ENCODE measurements around the gene PIK3R6. TPM values are rescaled to one million over a fixed set of nuclear protein-coding genes. Genes with fewer than 3 reads are reported as not detected.

Gene PIK3R6
- total RNA-seq, 2 donors from 2014 or later: 0.81 to 6.2 TPM

DNA sequence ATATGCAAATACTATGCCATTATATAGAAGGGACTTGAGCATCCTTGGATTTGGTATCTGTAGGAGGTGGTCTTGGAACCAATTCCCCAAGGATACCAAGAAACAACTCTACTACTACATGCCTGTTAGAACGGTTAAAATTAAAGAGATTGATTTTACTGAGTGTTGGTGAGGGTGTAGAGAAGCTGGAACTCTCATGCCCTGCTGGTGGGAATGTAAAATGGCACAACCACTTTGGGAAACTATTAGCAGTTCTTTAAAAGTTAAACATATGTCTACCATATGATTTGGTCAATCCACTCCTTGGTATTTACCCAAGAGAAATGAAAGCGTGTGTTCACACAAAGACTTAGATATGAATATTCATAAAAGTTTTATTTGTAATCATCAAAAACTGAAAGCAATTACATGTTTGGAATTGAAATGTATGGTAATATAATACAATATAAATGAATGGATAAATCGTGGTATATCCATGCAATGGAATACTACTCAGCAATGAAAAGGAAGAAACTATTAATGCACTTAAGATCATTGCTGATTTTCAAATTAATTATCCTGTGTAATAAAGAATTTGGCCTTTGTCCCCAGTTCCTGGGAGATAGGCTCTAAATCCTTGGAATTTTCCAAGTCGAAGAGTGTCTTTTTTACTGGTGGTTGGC, 76.1 kb downstream of the PIK3R6 start:
- Mint-ChIP-seq H3K27ac (peak overlapping the region in 1 of 2 donors; percentile 66), H3K4me3 (no peak overlapping the region), H3K4me1 (ENCODE audit: low read depth in 2 of 2) (peaks cover 11 to 16% of the 10 kb centered on the region in 2 donors), H3K27me3 (peaks cover 0 to 11% of the 10 kb centered on the region in 2 donors), H3K9me3 (peaks cover 7% of the 10 kb centered on the region), H3K36me3 (peaks cover 4% of the 10 kb centered on the region)
- no peak for ATAC-seq
- no peak for DNase-seq (ENCODE audit: low spot score)

DNA sequence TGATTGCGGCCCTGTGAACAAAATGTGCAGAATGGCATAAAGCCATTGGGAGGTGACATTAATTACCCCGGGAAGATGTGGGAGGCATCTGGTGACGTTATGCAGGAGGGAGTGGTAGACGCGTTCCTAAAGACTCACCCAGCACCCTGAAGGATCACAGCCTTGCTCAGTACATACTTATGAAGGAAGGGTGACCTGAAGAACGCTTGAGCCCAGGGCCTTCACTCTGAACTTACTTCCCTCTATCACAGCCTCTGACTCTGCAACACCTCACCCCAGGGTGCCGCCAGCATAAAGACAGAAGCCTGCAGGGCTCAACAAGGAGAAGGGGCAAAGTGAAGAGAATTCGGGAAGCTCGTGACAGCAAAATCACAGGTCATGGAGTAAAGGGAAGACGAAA, 77.7 kb downstream of the PIK3R6 start:
- Mint-ChIP-seq H3K27me3 (peaks cover 0 to 11% of the 10 kb centered on the region in 2 donors), H3K36me3 (peaks cover 4% of the 10 kb centered on the region), H3K4me1 (ENCODE audit: low read depth in 2 of 2) (peaks cover 11 to 16% of the 10 kb centered on the region in 2 donors), H3K27ac (peak overlapping the region in 1 of 2 donors; percentile 40), H3K4me3 (no peak overlapping the region), H3K9me3 (peaks cover 7% of the 10 kb centered on the region)
- DNase-seq (ENCODE audit: low spot score) (no peak), ATAC-seq (no peak)

DNA sequence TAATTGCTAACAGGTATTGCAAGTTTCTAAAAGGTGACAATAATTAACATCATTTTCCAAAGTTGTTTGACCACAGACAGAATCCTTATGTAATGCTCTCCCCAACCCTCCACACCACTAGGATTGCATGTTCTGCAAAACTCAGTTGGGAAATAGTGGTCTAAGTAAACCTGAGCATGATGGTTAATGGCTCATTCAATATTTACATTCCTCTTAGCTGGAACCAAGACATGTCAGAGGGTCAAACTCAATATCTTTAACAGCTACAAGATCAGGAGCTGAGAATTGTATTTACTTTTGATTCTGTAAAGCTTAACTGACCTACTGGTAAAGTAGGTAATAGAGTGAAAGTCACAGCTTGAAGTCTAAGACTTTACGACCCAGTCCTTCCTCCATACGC, 78.5 kb downstream of the PIK3R6 start:
- no peak overlapping the region for H3K27ac Mint-ChIP-seq
- ATAC-seq (no peak), DNase-seq (ENCODE audit: low spot score) (no peak)
- peaks cover 4% of the 10 kb centered on the region for H3K36me3 Mint-ChIP-seq
- no peak overlapping the region for H3K4me3 Mint-ChIP-seq
- H3K9me3 Mint-ChIP-seq: peaks cover 7% of the 10 kb centered on the region
- peaks cover 0 to 11% of the 10 kb centered on the region in 2 donors for H3K27me3 Mint-ChIP-seq
- peaks cover 11 to 16% of the 10 kb centered on the region in 2 donors for H3K4me1 Mint-ChIP-seq (ENCODE audit: low read depth in 2 of 2)

DNA sequence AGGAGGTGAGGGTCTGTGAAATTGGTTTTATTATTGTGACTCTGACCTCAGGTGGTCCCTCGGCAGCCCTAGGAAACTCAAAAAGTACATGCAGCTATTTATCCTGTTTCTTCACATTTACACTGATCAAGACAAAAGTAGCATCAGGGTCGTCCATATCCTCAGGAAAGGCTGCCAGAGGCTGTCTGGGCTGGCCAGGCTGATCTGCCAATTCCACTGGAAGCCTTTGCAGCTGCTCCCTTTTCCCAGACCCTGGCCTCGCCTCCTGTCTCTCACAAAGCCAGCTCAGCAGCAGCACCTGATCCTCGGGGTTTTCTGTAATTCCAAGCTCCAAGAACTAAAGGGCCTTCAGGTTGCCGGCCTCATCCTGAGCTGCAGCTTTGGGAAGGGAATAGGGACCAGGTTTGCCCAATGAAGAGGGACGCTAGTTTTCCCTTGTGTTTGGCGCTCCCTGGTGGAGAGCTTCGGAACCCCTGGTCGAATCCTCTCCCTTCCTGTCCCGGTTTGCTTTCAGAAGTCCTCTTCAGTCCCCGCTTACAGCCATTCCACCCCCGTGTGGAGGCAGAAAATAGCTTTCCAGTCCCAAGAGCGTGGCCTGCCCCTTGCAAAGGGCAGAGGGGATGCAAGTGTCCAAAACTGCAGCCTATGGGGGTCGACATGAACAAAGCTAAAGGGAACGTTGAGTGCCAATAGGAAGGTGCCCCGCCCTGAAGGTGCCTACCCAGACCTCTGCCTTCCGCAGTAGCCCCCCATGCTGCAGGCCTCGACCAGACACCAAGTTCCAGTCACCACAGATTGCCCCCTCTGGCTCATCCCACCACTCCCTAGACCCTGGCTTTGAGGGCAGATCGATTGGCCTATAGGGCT, 81.7 kb downstream of the PIK3R6 start:
- Mint-ChIP-seq H3K4me3 (no peak overlapping the region), H3K4me1 (ENCODE audit: low read depth in 2 of 2) (peaks cover 6% of the 10 kb centered on the region in 2 donors), H3K27ac (no peak overlapping the region), H3K27me3 (peaks cover 0 to 9% of the 10 kb centered on the region in 2 donors), H3K9me3 (no peaks in the 10 kb centered on the region), H3K36me3 (no peaks in the 10 kb centered on the region)
- DNase-seq (ENCODE audit: low spot score): no peak
- ATAC-seq: peak in 1 of 2 donors; percentile 65

DNA sequence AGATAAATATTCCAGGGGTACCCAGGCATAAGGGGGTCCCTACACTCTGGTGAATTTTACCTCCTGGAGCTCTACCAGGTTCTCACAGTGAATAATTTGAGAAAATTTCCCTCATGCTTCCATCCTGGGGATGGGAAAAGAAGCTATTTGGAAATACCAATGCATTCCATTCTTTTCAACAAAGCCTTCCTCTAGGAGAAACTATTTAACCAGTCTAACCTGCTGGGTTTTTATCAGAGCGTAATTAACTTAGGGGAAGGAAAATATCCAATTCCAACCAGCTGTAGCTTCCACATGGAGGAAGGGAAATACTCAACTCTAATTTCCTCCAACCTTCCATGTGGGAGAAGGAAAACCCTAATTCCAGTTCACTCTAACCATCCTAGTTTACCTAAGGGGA, 85.3 kb downstream of the PIK3R6 start:
- Mint-ChIP-seq H3K36me3 (no peaks in the 10 kb centered on the region), H3K9me3 (no peaks in the 10 kb centered on the region), H3K4me1 (ENCODE audit: low read depth in 2 of 2) (no peaks in the 10 kb centered on the region), H3K27ac (no peak overlapping the region), H3K4me3 (no peak overlapping the region), H3K27me3 (peaks cover 10 to 19% of the 10 kb centered on the region in 2 donors)
- ATAC-seq (no peak), DNase-seq (ENCODE audit: low spot score) (no peak)

DNA sequence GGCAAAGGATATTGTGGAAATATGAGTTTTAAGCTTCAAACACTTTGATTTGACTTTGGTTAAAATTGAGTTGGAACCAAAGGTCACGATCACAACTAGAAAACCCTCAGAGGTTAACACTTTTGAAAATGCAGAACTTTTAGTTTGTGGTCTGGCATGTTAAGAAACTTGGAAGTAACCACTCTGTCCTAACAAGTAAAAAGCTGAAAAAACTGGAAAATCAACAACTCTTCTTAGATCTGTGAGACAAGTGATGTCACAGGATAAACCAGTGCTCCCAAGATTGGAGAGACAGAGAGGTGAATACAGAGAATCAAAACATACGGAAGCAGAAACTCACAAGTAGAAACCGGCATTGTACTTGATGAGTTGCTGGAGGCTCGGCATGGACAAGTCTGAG, 85.7 kb downstream of the PIK3R6 start:
- no peaks in the 10 kb centered on the region for H3K36me3 Mint-ChIP-seq
- H3K4me1 Mint-ChIP-seq (ENCODE audit: low read depth in 2 of 2): no peaks in the 10 kb centered on the region
- peaks cover 14 to 23% of the 10 kb centered on the region in 2 donors for H3K27me3 Mint-ChIP-seq
- ATAC-seq: no peak
- H3K4me3 Mint-ChIP-seq: no peak overlapping the region
- no peak for DNase-seq (ENCODE audit: low spot score)
- no peaks in the 10 kb centered on the region for H3K9me3 Mint-ChIP-seq
- no peak overlapping the region for H3K27ac Mint-ChIP-seq

DNA sequence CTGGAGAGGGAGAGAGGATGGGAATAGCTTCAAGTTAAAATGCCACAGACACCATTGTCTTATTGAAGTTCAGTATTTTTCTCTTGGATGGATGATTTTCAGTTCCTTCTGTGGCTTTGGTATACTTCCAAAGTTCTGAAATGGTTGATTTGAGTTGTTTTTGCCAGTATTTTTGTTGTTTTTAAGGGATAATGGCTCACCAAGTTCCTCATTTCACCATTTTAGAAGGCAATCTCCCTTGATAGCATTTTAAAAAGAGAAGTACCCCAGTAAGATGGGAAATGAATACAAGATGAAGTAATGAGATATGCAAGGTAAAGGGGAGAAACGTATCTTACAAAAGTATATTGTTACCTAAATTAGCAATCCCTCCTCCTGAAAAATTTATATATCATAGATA, 90.6 kb downstream of the PIK3R6 start:
- peaks cover 11% of the 10 kb centered on the region for H3K36me3 Mint-ChIP-seq
- no peaks in the 10 kb centered on the region for H3K4me1 Mint-ChIP-seq (ENCODE audit: low read depth in 2 of 2)
- H3K27ac Mint-ChIP-seq: no peak overlapping the region
- H3K4me3 Mint-ChIP-seq: no peak overlapping the region
- ATAC-seq (no peak), DNase-seq (ENCODE audit: low spot score) (no peak)
- no peaks in the 10 kb centered on the region for H3K9me3 Mint-ChIP-seq
- H3K27me3 Mint-ChIP-seq: peaks cover 32 to 33% of the 10 kb centered on the region in 2 donors

DNA sequence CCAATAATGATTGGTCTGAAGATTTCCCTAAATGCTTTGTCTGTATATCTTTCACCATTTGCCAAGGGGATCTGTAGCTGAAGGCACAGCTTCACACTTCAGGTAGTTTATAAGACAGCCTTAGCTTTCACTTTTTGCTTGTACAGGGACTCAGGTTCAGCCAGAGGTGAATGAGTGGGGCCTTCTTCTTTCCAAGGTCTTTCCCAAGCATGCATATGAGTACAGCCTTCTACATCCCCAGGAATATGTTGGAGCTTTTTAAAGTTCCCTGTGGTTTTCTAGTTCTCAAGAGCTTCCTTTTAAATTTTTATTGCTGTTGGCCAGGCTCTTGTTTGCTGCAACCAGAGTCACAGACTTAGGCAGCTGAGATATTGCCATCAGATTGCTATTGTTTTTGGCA, 91.2 kb downstream of the PIK3R6 start:
- Mint-ChIP-seq H3K4me1 (ENCODE audit: low read depth in 2 of 2) (no peaks in the 10 kb centered on the region), H3K36me3 (peaks cover 11% of the 10 kb centered on the region), H3K9me3 (no peaks in the 10 kb centered on the region), H3K4me3 (no peak overlapping the region), H3K27ac (no peak overlapping the region), H3K27me3 (peaks cover 32 to 33% of the 10 kb centered on the region in 2 donors)
- ATAC-seq (no peak), DNase-seq (ENCODE audit: low spot score) (no peak)

DNA sequence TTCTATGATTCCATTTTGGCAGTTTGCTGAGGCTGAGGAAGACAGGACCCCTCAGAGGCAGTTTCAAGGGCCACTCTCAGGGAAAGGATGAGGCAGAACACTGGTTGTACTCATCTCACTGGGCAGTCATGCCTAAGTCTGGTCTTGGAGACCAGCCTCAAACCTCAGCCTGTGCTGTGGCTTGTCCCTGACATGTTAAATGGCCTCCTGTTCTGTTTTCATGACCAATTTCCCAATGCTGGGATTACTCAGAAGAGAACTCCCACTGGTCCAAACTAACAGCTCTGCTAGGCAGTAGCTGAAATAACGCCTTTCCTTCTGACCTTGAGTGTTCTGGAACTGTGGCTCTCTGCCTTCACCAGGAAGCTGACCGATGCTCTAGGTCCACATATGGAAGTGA, 100.7 kb downstream of the PIK3R6 start:
- Mint-ChIP-seq H3K4me3 (no peak overlapping the region), H3K9me3 (no peaks in the 10 kb centered on the region), H3K27me3 (peaks cover 17 to 21% of the 10 kb centered on the region in 2 donors), H3K27ac (no peak overlapping the region), H3K4me1 (ENCODE audit: low read depth in 2 of 2) (peaks cover 4% of the 10 kb centered on the region in 2 donors), H3K36me3 (no peaks in the 10 kb centered on the region)
- DNase-seq (ENCODE audit: low spot score): no peak
- no peak for ATAC-seq

DNA sequence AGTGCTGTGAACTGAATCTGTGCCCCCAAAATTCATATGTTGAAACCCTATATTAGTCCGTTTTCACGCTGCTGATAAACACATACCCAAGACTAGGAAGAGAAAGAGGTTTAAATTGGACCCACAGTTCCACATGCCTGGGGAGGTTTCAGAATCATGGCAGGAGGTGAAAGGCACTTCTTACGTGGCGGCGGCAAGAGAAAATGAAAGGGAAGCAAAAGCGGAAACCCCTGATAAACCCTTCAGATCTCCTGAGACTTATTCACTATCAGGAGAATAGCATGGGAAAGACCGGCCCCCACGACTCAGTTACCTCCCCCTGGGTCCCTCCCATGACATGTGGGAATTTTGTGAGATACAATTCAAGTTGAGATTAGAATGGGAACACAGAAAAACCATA, 105.5 kb downstream of the PIK3R6 start:
- no peaks in the 10 kb centered on the region for H3K36me3 Mint-ChIP-seq
- ATAC-seq (no peak), DNase-seq (ENCODE audit: low spot score) (no peak)
- H3K27me3 Mint-ChIP-seq: peaks cover 18 to 26% of the 10 kb centered on the region in 2 donors
- no peaks in the 10 kb centered on the region for H3K9me3 Mint-ChIP-seq
- no peak overlapping the region for H3K27ac Mint-ChIP-seq
- no peak overlapping the region for H3K4me3 Mint-ChIP-seq
- H3K4me1 Mint-ChIP-seq (ENCODE audit: low read depth in 2 of 2): peaks cover 4% of the 10 kb centered on the region in 2 donors

DNA sequence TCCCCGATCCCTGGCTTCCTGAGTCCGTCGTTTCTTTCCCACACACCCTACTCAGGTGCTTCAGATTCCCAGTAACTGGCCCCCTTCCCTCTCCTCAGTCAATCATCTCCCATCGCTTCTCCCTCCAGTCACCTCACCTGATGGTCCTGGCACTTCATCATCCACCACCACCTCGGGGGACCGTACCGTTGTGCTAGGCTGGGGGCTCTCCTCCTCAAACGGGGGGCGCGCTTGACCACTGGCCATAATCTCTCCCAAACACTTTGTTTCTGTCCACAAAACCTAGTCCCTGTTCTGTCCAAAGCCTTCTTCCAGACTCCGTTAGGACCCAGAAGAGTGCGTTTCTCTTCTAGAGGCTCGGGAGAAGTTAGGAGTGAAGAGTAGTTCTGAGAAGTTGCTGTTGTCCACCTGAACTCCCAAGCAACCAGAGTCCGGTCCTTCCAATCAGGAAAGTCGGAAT, 109.3 kb downstream of the PIK3R6 start, which contains the start of gene SPDYE4:
SPDYE4 (minus strand) TSS at position 410 of the 460 bp plus-strand sequence; CDS start at position 246, 164 bp downstream.
- Mint-ChIP-seq H3K27ac (peak within 1 kb of the TSS in 1 of 2 donors; percentile 36), H3K9me3 (no peaks in the 10 kb centered on the region), H3K4me1 (ENCODE audit: low read depth in 2 of 2) (no peaks in the 10 kb centered on the region), H3K4me3 (no peak within 1 kb of the TSS), H3K36me3 (no peaks in the 10 kb centered on the region), H3K27me3 (peaks cover 33 to 39% of the 10 kb centered on the region in 2 donors)
- ATAC-seq: no peak
- DNase-seq (ENCODE audit: low spot score): no peak

DNA sequence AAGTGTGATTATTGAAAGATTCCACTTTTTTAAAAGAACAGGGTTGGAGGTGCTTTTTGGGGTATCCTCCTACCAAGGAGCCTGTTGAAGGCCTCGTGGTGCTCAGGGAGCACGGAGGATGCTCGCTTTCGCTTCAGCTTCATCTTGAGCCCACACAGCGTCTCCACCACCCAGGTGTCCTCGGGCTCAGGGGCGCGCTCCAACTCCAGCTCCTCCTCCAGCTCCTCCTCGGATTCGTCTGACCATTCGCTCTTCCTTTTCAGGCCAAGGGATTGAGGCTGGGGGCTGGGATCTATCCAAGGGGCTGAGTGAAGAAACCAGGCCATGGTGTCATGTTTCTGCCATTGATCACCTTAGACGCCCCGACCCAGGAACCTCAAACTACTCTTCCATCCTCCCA, 110.3 kb downstream of the PIK3R6 start:
- H3K27ac Mint-ChIP-seq: peak overlapping the region in 1 of 2 donors; percentile 36
- H3K36me3 Mint-ChIP-seq: no peaks in the 10 kb centered on the region

DNA sequence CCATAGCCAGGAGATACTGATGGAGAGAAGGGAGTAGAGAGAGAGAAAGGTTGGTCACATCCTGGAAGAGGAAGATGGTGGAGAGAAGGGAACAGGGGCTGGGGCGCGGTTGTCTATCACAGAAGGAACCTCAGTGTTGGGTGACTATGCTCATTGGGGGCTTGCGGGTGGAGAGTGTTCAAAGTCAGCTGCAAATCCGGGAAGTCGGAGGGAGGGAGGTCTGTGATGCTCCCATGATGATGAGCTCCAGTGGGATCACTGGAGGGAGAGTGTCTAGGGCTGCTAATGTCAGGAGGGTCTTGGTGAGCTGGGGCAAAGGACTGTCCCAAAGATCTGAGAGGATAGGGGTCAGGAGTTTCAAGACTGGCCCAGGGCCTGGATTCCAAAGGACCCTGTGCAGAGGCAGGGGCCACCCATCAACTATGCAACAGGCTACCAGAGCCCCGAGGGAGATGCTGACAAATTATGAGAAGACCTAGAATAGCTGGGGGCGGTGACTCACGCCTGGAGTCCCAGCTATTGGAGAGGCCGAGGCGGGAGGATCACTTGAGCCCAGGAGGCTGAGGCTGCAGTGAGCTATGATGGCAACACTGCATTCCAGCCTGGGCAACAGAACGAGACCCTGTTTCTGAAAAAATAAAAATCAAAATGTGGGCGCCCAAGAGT, 111.8 kb downstream of the PIK3R6 start:
- Mint-ChIP-seq H3K36me3 (no peaks in the 10 kb centered on the region), H3K27ac (no peak overlapping the region), H3K9me3 (no peaks in the 10 kb centered on the region), H3K4me3 (no peak overlapping the region), H3K27me3 (peaks cover 31 to 33% of the 10 kb centered on the region in 2 donors), H3K4me1 (ENCODE audit: low read depth in 2 of 2) (no peaks in the 10 kb centered on the region)
- ATAC-seq: no peak
- no peak for DNase-seq (ENCODE audit: low spot score)

More for the DNA sequence above, 110.3 kb downstream of the PIK3R6 start:
- H3K4me1 Mint-ChIP-seq (ENCODE audit: low read depth in 2 of 2): no peaks in the 10 kb centered on the region
- no peaks in the 10 kb centered on the region for H3K9me3 Mint-ChIP-seq
- no peak overlapping the region for H3K4me3 Mint-ChIP-seq
- ATAC-seq (no peak), DNase-seq (ENCODE audit: low spot score) (no peak)
- H3K27me3 Mint-ChIP-seq: peaks cover 34 to 39% of the 10 kb centered on the region in 2 donors

Measured in natural killer cell treated with Interleukin-12 subunit alpha and Interleukin-12 subunit beta and Interleukin-15 and Interleukin-18, amount 100 ng/mL, for 72 hours (primary cell).